Activated naive CD4-positive, alpha-beta T cell treated with anti-CD3 and anti-CD28 coated beads, Interleukin-2, amount 10 ng/mL, durations not matched to agents 7 days and 5 days (primary cell): ENCODE measurements around the gene TYROBP.
"Not testable (repeated sequence)": the region's sequence is repeated elsewhere in the genome, so short reads cannot be mapped to it uniquely, and the experiment has no call there.

ENCODE experiments used
- CTCF ChIA-PET: fragments of 350-600 bp; sonication (Branson Sonifier 250); formaldehyde crosslinking; loops from one replicate; lab custom pipeline; 2021; ENCODE audit warnings: antibody characterized with exemption; lab: Charles Lee
- DNase-seq: peaks from one replicate; pipeline ENCODE4 v3.0.0-alpha.2; 2020
- H3K27ac Mint-ChIP-seq: one replicate; pipeline ENCODE4 v1.8.0; 2021; ENCODE audit warnings: mild to moderate bottlenecking, moderate library complexity, mixed read lengths
- H3K27me3 Mint-ChIP-seq: one replicate; pipeline ENCODE4 v1.8.0; 2021; ENCODE audit warnings: mild to moderate bottlenecking, mixed read lengths
- H3K36me3 Mint-ChIP-seq: one replicate; pipeline ENCODE4 v1.8.0; 2021; ENCODE audit warnings: mixed read lengths
- H3K4me1 Mint-ChIP-seq: one replicate; pipeline ENCODE4 v1.8.0; 2021; ENCODE audit warnings: mixed read lengths
- H3K4me3 Mint-ChIP-seq: one replicate; pipeline ENCODE4 v1.8.0; 2021; ENCODE audit warnings: mild to moderate bottlenecking, moderate library complexity, mixed read lengths
- H3K9me3 Mint-ChIP-seq: one replicate; pipeline ENCODE4 v1.8.0; 2021; ENCODE audit warnings: mixed read lengths

Gene TYROBP

GRCh38 chr19:35915443-35915842, 7.3 kb upstream of the TYROBP start:
- Mint-ChIP-seq H3K4me3 (no peak overlapping the region), H3K4me1 (no peaks in the 10 kb centered on the region), H3K27me3 (peaks cover 22% of the 10 kb centered on the region), H3K27ac (no peak overlapping the region), H3K36me3 (no peaks in the 10 kb centered on the region), H3K9me3 (no peaks in the 10 kb centered on the region)
- CTCF ChIA-PET = no interaction called here
- DNase-seq = no peak

DNA sequence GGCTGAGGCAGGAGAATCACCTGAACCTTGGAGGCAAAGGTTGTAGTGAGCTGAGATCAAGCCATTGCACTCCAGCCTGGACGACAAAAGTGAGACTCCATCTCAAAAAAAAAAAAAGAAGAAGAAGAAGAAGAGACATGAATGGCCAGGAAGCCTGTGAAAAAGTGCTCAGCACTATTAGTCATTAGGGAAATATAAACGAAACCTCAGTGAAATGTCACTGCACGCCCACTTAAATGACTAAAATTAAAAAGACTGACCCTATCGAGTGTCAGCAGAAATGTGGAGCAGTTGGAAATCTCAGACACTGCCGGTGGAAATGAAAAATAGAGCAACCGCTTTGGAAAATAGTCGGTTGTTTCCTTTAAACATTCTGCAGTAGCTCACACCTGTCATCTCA, 5.5 kb upstream of the TYROBP start:
- H3K27ac Mint-ChIP-seq = no peak overlapping the region
- CTCF ChIA-PET = no interaction called here
- H3K4me3 Mint-ChIP-seq = no peak overlapping the region
- H3K9me3 Mint-ChIP-seq = no peaks in the 10 kb centered on the region
- peaks cover 26% of the 10 kb centered on the region for H3K27me3 Mint-ChIP-seq
- no peak for DNase-seq
- H3K36me3 Mint-ChIP-seq = no peaks in the 10 kb centered on the region
- H3K4me1 Mint-ChIP-seq = peaks cover 13% of the 10 kb centered on the region

- H3K4me1 Mint-ChIP-seq = peaks cover 19% of the 10 kb centered on the region
- no peak overlapping the region for H3K27ac Mint-ChIP-seq
- no peak overlapping the region for H3K4me3 Mint-ChIP-seq
- CTCF ChIA-PET = interaction anchor here (1.0 to 1.2 kb wide), 2 partner anchors 19 to 30 kb away, joined by 3 to 4 read pairs; no protein-coding TSS in a partner anchor
- H3K27me3 Mint-ChIP-seq = peaks cover 25% of the 10 kb centered on the region
- no peaks in the 10 kb centered on the region for H3K36me3 Mint-ChIP-seq
- H3K9me3 Mint-ChIP-seq = no peaks in the 10 kb centered on the region
- DNase-seq = no peak
These were observed 3.7 kb upstream of the TYROBP start for GRCh38 chr19:35911790-35912189.

DNA sequence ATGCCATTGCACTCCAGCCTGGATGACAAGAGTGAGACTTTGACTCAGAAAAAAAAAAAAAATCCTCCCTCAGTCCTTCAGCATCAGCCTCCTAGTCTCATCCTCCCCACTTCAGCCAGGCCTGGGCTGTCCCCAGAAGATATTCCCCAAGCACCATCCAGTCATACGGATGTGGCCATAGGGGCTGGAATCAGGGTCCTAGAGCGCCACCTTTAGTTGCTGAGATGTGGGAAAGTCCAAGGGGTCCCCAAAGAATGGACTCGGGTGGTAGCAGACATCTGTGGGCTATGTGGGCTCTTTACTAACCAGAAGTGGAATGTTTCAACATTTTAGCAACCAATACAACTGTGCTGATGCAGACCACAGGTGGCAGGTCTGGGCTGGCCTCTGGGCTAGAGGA, 3.1 kb upstream of the TYROBP start:
- no peak for DNase-seq
- no peak overlapping the region for H3K4me3 Mint-ChIP-seq
- no peaks in the 10 kb centered on the region for H3K9me3 Mint-ChIP-seq
- peaks cover 19% of the 10 kb centered on the region for H3K27me3 Mint-ChIP-seq
- CTCF ChIA-PET = interaction anchor here (1.2 kb wide), 1 partner anchor 29 kb away, joined by 3 read pairs; no protein-coding TSS in a partner anchor
- H3K36me3 Mint-ChIP-seq = no peaks in the 10 kb centered on the region
- H3K4me1 Mint-ChIP-seq = peaks cover 19% of the 10 kb centered on the region
- H3K27ac Mint-ChIP-seq = no peak overlapping the region

DNA sequence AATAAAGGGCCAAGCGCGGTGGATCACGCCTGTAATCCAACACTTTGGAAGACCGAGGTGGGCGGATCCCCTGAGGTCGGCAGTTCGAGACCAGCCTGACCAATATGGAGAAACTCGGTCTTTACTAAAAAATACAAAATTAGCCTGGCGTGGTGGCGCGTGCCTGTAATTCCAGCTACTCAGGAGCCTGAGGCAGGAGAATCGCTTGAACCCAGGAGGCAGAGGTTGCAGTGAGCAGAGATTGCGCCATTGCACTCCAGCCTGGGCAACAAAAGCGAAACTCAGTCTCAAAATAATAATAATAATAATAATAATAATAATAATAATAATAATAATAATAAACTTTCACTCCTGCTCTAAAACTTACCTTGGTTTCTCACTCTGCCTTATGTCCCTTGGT, 2.3 kb upstream of the TYROBP start:
- H3K4me3 Mint-ChIP-seq, H3K27ac Mint-ChIP-seq, H3K9me3 Mint-ChIP-seq, CTCF ChIA-PET, DNase-seq, H3K36me3 Mint-ChIP-seq: not testable (repeated sequence)
- Mint-ChIP-seq H3K4me1 (peaks cover 19% of the 10 kb centered on the region), H3K27me3 (peaks cover 15% of the 10 kb centered on the region)

- Mint-ChIP-seq H3K36me3 (peaks cover 3% of the 10 kb centered on the region), H3K4me3 (no peak overlapping the region), H3K27ac (no peak overlapping the region), H3K4me1 (peaks cover 25% of the 10 kb centered on the region), H3K9me3 (no peaks in the 10 kb centered on the region), H3K27me3 (peaks cover 10% of the 10 kb centered on the region)
- DNase-seq = no peak
- CTCF ChIA-PET = no interaction called here
These were observed 1.6 kb upstream of the TYROBP start for GRCh38 chr19:35909684-35910035.

GRCh38 chr19:35908973-35909683, 1.0 kb upstream of the TYROBP start:
- Mint-ChIP-seq H3K4me3 (no peak overlapping the region), H3K27ac (peak overlapping the region; percentile 82)
- CTCF ChIA-PET = interaction anchor here (0.9 kb wide), 1 partner anchor 161 kb away, joined by 3 read pairs; the partner anchor contains the start of gene LIN37

GRCh38 chr19:35907377-35907745, 734 bp downstream of the TYROBP start:
- no peaks in the 10 kb centered on the region for H3K9me3 Mint-ChIP-seq
- no peak for DNase-seq
- H3K27me3 Mint-ChIP-seq = peaks cover 8% of the 10 kb centered on the region
- H3K36me3 Mint-ChIP-seq = peaks cover 18% of the 10 kb centered on the region
- H3K4me3 Mint-ChIP-seq = no peak overlapping the region
- H3K4me1 Mint-ChIP-seq = peaks cover 44% of the 10 kb centered on the region
- CTCF ChIA-PET = no interaction called here
- H3K27ac Mint-ChIP-seq = no peak overlapping the region

More at GRCh38 chr19:35908973-35909683, 1.0 kb upstream of the TYROBP start:
- peak; percentile 41 for DNase-seq
- Mint-ChIP-seq H3K9me3 (no peaks in the 10 kb centered on the region), H3K36me3 (peaks cover 7% of the 10 kb centered on the region), H3K4me1 (peaks cover 31% of the 10 kb centered on the region), H3K27me3 (peaks cover 8% of the 10 kb centered on the region)

- DNase-seq = no peak
- peaks cover 61% of the 10 kb centered on the region for H3K4me1 Mint-ChIP-seq
- no peak overlapping the region for H3K4me3 Mint-ChIP-seq
- H3K9me3 Mint-ChIP-seq = no peaks in the 10 kb centered on the region
- peaks cover 8% of the 10 kb centered on the region for H3K27me3 Mint-ChIP-seq
- CTCF ChIA-PET = interaction anchor here (1.2 kb wide), 1 partner anchor 21 kb away, joined by 4 read pairs; no protein-coding TSS in a partner anchor
- peaks cover 18% of the 10 kb centered on the region for H3K36me3 Mint-ChIP-seq
- peak overlapping the region; percentile 57 for H3K27ac Mint-ChIP-seq
These were observed 2.8 kb downstream of the TYROBP start for GRCh38 chr19:35905178-35905727.

GRCh38 chr19:35904311-35905068, 3.6 kb downstream of the TYROBP start:
- Mint-ChIP-seq H3K4me1 (peaks cover 57% of the 10 kb centered on the region), H3K9me3 (no peaks in the 10 kb centered on the region), H3K27me3 (peaks cover 6% of the 10 kb centered on the region), H3K27ac (peak overlapping the region; percentile 57), H3K36me3 (peaks cover 19% of the 10 kb centered on the region), H3K4me3 (peak overlapping the region; percentile 24)
- CTCF ChIA-PET = interaction anchor here (1.2 kb wide), 1 partner anchor 22 kb away, joined by 4 read pairs; no protein-coding TSS in a partner anchor
- DNase-seq = no peak

DNA sequence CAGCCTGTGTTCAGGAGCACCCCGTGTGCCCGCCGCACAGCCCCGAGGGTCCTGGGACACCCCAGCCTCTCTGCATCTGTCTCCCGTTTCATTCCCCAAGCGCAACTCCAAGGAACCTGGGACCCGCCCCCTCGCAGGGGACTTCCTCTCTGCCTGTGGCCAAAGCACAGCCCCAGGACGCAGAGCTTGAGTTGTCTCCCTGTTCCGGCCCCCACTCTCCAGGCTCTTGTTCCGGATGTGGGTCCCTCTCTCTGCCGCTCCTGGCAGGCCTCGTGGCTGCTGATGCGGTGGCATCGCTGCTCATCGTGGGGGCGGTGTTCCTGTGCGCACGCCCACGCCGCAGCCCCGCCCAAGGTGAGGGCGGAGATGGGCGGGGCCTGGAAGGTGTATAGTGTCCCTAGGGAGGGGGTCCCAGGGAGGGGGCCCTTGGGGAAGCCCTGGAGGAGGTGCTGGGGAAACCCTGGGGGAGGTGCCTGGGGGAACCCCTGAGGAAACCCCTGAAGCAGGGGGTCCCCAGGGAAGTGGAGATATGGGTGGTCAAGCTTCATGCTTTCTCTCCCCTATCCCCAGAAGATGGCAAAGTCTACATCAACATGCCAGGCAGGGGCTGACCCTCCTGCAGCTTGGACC, 4.4 kb downstream of the TYROBP start:
- Mint-ChIP-seq H3K9me3 (no peaks in the 10 kb centered on the region), H3K27ac (peak overlapping the region; percentile 98), H3K36me3 (peaks cover 24% of the 10 kb centered on the region), H3K27me3 (peaks cover 4% of the 10 kb centered on the region), H3K4me3 (peak overlapping the region; percentile 84), H3K4me1 (peaks cover 51% of the 10 kb centered on the region)
- CTCF ChIA-PET = interaction anchor here (1.2 kb wide), 1 partner anchor 23 kb away, joined by 4 read pairs; no protein-coding TSS in a partner anchor
- peak; percentile 96 for DNase-seq

DNA sequence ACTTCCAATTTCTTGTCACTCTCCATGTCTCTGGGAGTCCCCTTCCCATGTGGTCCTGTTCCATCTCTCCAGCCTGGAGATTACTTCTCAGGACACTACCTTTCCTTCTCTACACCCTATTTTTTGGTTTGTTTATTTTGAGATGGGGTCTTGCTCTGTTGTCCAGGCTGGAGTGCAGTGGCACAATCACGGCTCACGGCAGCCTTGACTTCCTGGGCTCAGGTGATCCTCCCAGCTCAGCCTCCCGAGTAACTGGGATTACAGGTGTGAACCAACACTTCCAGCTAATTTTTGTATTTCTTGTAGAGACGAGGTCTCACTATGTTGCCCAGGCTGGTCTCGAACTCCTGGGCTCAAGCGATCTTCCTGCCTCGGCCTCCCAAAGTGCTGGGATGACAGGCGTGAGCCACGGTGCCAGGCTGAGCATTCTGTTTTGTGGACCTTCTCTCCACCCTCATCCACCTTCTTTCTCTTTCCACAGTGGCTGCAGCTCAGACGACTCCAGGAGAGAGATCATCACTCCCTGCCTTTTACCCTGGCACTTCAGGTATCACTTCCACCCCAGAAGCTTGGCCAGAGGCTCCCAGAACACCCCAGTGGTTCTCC, 5.1 kb downstream of the TYROBP start:
- H3K27me3 Mint-ChIP-seq = peaks cover 4% of the 10 kb centered on the region
- CTCF ChIA-PET = no interaction called here
- H3K9me3 Mint-ChIP-seq = no peaks in the 10 kb centered on the region
- H3K4me1 Mint-ChIP-seq = peaks cover 49% of the 10 kb centered on the region
- DNase-seq = no peak
- peak overlapping the region; percentile 84 for H3K4me3 Mint-ChIP-seq
- peaks cover 28% of the 10 kb centered on the region for H3K36me3 Mint-ChIP-seq
- peak overlapping the region; percentile 98 for H3K27ac Mint-ChIP-seq

- H3K36me3 Mint-ChIP-seq = peaks cover 34% of the 10 kb centered on the region
- peak; percentile 70 for DNase-seq
- CTCF ChIA-PET = no interaction called here
- H3K9me3 Mint-ChIP-seq = no peaks in the 10 kb centered on the region
- peaks cover 2% of the 10 kb centered on the region for H3K27me3 Mint-ChIP-seq
- H3K4me3 Mint-ChIP-seq = peak within 1 kb of the TSS; percentile 84
- peak within 1 kb of the TSS; percentile 98 for H3K27ac Mint-ChIP-seq
- H3K4me1 Mint-ChIP-seq = peaks cover 55% of the 10 kb centered on the region
These were observed 6.0 kb downstream of the TYROBP start, which contains the start of gene HCST for GRCh38 chr19:35901854-35902661. TSS of gene HCST (plus strand) at chr19:35902529. CDS start at chr19:35902594, 65 bp downstream.
